Right atrium auricular region (tissue), 2 donors: Measurements from ENCODE around the gene ST3GAL6. TPM values are rescaled to one million over a fixed set of nuclear protein-coding genes. Genes with fewer than 3 reads are reported as not detected.
"Not testable (repeated sequence)": the region's sequence is repeated elsewhere in the genome, so short reads cannot be mapped to it uniquely, and the experiment has no call there.

Experiments
- DNase-seq: peaks from one replicate; pipeline ENCODE4 v3.0.0-alpha.2; 2019; ENCODE audit warnings: low spot score
- H3K27ac ChIP-seq, 2 donors: fragments of 200-600 bp; sonication (generic); 1 replicate in 1 of 2; 2 replicates in 1 of 2; pipeline ENCODE4 v1.5.1; 2016 to 2019
- H3K27me3 ChIP-seq, 2 donors: fragments of 200-600 bp; sonication (generic); one replicate each; pipeline versions ENCODE4 v1.5.1 to v1.6.0; 2017 to 2019
- H3K36me3 ChIP-seq: fragments of 200-600 bp; sonication (generic); one replicate; pipeline ENCODE4 v1.5.1; 2016
- H3K4me1 ChIP-seq, 2 donors: fragments of 200-600 bp; sonication (generic); one replicate each; pipeline versions ENCODE4 v1.5.1 to v1.6.0; 2017 to 2019
- H3K4me3 ChIP-seq, 2 donors: fragments of 200-600 bp; sonication (generic); 1 replicate in 1 of 2; 2 replicates in 1 of 2; pipeline ENCODE4 v1.5.1; 2017 to 2019; ENCODE audit warnings: mild to moderate bottlenecking in 1 of 2, moderate library complexity in 1 of 2
- H3K9me3 ChIP-seq, 2 donors: fragments of 200-600 bp; sonication (generic); one replicate each; pipeline ENCODE4 v1.5.1; 2019
- CTCF ChIP-seq, 2 donors: fragments of 200-600 bp; sonication (generic); IDR thresholded peaks; one replicate each; pipeline ENCODE4 v1.5.1; 2019; ENCODE audit warnings: antibody characterized with exemption in 2 of 2
- total RNA-seq, 2 donors: library from RNA; depleted of rRNA; stranded (reverse); fragments of >200 nt; gene quantifications; one replicate each; pipeline ENCODE4 v1.1.0, GENCODE V29; 2016

ST3GAL6 gene
- total RNA-seq, 2 donors from 2014 or later, result 25.9 to 27.2 TPM

GRCh38 chr3:98827221-98827920 lies 64.2 kb downstream of the ST3GAL6 start:
- H3K4me1 ChIP-seq, result peaks cover 0 to 4% of the 10 kb centered on the region in 2 donors
- no peak overlapping the region for H3K27ac ChIP-seq
- no peak overlapping the region for H3K4me3 ChIP-seq
- no peak for DNase-seq
- H3K27me3 ChIP-seq, result no peaks in the 10 kb centered on the region
- TF ChIP-seq CTCF (IDR thresholded peaks at IDR 0.05), result no peak
- H3K9me3 ChIP-seq, result peaks cover 0 to 9% of the 10 kb centered on the region in 2 donors
- no peaks in the 10 kb centered on the region for H3K36me3 ChIP-seq

DNA sequence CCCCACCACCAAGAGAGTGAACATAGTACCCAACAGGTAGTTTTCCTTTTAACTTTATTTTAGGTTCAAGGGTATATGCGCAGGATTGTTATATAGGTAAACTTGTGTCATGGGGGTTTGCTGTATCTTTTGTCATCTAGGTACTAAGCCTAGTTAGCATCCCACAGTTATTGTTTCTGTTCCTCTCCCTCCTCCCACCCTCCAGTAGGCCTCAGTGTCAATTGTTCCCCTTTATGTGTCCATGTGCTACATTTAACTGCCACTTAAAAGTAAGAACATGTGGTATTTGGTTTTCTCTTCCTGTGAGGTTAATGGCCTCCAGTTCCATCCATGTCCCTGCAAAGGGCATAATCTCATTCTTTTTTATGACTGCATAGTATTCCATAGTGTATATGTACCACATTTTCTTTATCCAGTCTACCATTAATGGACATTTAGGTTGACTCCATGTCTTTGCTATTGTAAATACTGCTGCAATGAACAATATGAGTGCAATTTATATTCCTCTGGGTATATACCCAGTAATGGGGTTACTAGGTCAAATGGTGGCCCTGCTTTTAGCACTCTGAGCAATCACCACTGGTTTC lies 66.2 kb downstream of the ST3GAL6 start:
- no peak for DNase-seq
- TF ChIP-seq CTCF (IDR thresholded peaks at IDR 0.05), result no peak
- Histone ChIP-seq H3K4me3 (no peak overlapping the region), H3K9me3 (peaks cover 0 to 9% of the 10 kb centered on the region in 2 donors), H3K27ac (no peak overlapping the region), H3K27me3 (no peaks in the 10 kb centered on the region), H3K36me3 (no peaks in the 10 kb centered on the region), H3K4me1 (peaks cover 0 to 4% of the 10 kb centered on the region in 2 donors)

DNA sequence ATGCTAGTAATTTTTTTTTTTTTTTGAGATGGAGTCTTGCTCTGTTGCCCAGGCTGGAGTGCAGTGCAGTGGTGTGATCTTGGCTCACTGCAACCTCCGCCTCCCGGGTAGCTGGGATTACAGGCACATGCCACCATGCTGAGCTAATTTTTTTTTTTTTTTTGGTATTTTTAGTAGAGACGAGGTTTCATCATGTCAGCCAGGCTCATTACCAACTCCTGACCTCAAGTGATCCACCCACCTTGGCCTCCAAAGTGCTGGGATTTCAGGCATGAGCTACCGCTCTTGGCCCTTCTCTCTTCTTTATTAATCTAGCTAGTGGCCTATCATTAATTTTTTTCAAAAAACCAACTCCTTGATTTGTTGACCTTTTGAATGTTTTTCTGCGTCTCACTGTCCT lies 67.9 kb downstream of the ST3GAL6 start:
- H3K4me3 ChIP-seq, DNase-seq, H3K27me3 ChIP-seq, H3K4me1 ChIP-seq, H3K36me3 ChIP-seq, H3K27ac ChIP-seq, H3K9me3 ChIP-seq: not testable (repeated sequence)

DNA sequence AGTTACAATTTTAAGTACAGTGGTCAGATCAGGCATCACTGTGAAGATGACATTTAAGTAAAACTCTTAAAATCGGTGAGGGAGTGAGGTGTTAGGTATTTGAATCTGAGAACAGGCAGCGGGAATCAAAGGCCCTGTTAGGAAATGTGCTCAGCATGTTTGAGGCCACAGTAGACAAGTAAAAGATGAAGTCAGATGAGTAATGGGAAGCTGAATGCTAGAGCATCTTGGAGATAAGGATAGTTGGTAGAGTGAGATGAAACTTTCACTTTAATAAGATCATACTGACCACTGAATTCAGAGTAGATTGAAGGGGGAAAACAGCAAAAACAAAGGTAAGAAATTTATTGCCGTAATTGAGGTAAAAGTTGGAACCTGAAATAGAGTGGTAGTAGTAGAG lies 76.7 kb downstream of the ST3GAL6 start:
- H3K4me1 ChIP-seq, result peaks cover 0 to 7% of the 10 kb centered on the region in 2 donors
- no peaks in the 10 kb centered on the region for H3K36me3 ChIP-seq
- no peak overlapping the region for H3K4me3 ChIP-seq
- H3K27me3 ChIP-seq, result no peaks in the 10 kb centered on the region
- no peak overlapping the region for H3K27ac ChIP-seq
- no peak for TF ChIP-seq CTCF (IDR thresholded peaks at IDR 0.05)
- H3K9me3 ChIP-seq, result no peaks in the 10 kb centered on the region
- DNase-seq, result no peak

DNA sequence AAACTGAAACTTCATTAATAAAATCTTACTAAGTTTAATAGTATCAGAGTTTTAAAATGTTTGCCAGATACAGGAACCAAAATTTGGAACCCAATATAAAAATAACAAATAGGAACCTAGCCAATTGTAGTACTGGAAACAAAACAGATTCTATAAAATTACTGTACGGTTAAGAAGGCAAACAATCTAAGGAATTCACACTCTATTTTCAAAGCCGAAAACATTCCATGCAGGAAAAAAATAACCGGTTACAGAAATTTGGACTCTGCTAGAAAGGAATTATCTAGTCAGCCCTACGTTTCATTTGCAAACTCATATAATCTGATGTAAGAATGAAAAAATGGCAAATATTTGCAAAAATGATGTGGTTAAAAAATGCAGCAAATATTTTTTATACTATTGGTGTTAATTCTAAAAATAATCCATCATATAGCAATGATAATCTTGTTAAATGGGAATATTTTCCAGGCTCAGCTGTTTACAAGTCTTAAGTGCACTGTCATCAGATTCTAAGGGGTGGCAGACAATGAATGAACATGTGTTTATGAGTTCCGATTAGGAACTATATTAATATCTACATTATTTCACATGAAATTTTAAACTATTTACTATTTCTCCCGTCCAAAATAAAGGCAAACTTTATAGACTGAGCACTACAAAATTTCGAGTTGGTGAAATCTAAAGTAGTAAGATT lies 80.3 kb downstream of the ST3GAL6 start:
- no peaks in the 10 kb centered on the region for H3K27me3 ChIP-seq
- no peak overlapping the region for H3K27ac ChIP-seq
- no peak overlapping the region for H3K4me3 ChIP-seq
- H3K4me1 ChIP-seq, result peaks cover 0 to 7% of the 10 kb centered on the region in 2 donors
- DNase-seq, result no peak
- H3K36me3 ChIP-seq, result peaks cover 6% of the 10 kb centered on the region
- H3K9me3 ChIP-seq, result no peaks in the 10 kb centered on the region
- no peak for TF ChIP-seq CTCF (IDR thresholded peaks at IDR 0.05)

Other genes starting within 250 kb of the ST3GAL6 start
- 100 to 1,000 TPM; 138 to 152 TPM for gene CLDND1, start 240.4 kb upstream of the ST3GAL6 start, total RNA-seq
- not detected for gene GPR15, start 231.4 kb upstream of the ST3GAL6 start, total RNA-seq
- gene CPOX, start 169.7 kb upstream of the ST3GAL6 start, total RNA-seq, result 1 to 10 TPM; 7.8 to 9.1 TPM
- gene DCBLD2, start 138.4 kb downstream of the ST3GAL6 start, total RNA-seq, result 10 to 100 TPM; 34.3 to 55.8 TPM